22Rv1 (cell line): ENCODE results near the gene IPP.
A peak's percentile ranks its signal among the peaks of the same experiment; 100 is the strongest.
"Not testable (repeated sequence)": the region's sequence is repeated elsewhere in the genome, so short reads cannot be mapped to it uniquely, and the experiment has no call there.

Experiments used
- H3K27ac ChIP-seq: fragments of 450-650 bp; 2 replicates; pipeline ENCODE4 v1.5.1; 2017
- ZFX ChIP-seq: fragments of 450-650 bp; IDR thresholded peaks from 2 replicates; pipeline ENCODE4 v1.6.1; 2017; ENCODE audit warnings: antibody characterized with exemption, borderline replicate concordance
- TF ChIP-seq, protein P1 (sequence below): fragments of 450-650 bp; IDR thresholded peaks from 2 replicates; pipeline ENCODE4 v1.5.1; 2017; ENCODE audit warnings: mild to moderate bottlenecking

IPP gene

DNA sequence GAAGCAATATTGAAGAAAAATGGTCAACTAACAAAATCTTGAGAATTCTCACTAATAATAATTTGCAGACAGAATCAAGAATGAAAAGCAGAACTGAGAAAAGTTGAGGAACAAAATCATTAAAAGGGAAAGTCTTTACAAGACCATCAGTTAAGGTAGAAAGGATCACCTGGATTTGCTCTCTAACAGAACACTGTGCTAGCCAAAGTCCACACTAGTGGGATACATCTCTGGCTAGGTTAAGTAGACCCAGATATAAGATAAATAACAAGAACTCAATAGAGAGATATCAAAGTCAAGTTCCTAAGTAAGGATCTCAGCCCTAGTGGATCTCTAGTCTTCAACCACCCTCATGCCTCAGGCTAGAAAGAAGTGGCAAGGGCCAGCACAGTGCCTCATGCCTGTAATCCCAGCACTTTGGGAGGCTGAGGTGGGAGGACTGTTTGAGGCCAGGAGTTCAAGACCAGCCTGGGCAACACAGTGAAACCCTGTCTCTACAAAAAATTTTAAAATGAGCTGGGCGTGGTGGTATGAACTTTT lies 19.6 kb downstream of the IPP start:
- peak overlapping the region; percentile 40 for H3K27ac ChIP-seq
- TF ChIP-seq, protein P1, sequence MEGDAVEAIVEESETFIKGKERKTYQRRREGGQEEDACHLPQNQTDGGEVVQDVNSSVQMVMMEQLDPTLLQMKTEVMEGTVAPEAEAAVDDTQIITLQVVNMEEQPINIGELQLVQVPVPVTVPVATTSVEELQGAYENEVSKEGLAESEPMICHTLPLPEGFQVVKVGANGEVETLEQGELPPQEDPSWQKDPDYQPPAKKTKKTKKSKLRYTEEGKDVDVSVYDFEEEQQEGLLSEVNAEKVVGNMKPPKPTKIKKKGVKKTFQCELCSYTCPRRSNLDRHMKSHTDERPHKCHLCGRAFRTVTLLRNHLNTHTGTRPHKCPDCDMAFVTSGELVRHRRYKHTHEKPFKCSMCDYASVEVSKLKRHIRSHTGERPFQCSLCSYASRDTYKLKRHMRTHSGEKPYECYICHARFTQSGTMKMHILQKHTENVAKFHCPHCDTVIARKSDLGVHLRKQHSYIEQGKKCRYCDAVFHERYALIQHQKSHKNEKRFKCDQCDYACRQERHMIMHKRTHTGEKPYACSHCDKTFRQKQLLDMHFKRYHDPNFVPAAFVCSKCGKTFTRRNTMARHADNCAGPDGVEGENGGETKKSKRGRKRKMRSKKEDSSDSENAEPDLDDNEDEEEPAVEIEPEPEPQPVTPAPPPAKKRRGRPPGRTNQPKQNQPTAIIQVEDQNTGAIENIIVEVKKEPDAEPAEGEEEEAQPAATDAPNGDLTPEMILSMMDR = no peak

DNA sequence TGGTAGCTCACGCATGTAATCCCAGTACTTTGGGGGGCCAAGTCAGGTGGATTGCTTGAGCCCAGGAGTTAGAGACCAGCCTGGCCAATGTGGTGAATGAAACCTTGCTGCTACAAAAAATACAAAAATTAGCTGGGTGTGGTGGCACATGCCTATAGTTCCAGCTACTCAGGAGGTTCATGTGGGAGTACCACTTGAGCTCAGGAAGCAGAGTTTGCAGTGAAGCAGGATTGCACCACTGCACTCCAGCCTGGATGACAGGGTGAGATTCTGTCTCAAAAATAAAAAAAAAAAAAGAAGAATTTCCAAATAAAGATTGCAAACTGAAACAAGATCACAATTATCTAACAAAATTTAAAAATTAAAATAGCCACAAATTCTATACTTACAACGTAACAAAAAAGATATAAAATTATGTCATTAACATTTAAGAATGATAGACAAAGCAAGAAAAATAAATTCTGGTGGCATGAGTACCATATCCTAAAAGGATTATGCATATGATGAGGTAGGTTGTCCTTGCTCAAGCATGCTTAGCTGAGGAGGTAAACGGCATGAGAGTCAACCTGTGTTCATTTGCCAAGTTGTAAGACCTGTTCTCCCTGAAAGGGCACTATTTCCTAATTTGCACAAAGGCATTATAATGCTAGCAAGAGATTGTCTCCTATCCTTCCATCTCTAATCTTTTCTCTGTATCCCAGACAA lies 20.2 kb downstream of the IPP start:
- no peak for TF ChIP-seq ZFX
- TF ChIP-seq, protein P1 = no peak
- peak overlapping the region; percentile 40 for H3K27ac ChIP-seq

DNA sequence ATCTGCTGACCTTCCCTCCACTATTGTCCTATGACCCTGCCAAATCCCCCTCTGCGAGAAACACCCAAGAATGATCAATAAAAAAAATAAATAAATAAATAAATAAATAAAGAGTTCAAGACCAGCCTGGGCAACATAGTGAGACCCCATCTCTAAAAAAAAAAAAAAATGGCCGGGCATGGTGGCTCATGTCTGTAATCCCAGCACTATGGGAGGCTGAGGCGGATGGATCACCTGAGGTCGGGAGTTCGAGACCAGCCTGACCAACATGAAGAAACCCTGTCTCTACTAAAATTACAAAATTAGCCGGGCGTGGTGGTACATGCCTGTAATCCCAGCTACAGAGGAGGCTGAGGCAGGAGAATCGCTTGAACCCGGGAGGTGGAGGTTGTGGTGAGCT lies 24.4 kb downstream of the IPP start:
- not testable (repeated sequence) for H3K27ac ChIP-seq

DNA sequence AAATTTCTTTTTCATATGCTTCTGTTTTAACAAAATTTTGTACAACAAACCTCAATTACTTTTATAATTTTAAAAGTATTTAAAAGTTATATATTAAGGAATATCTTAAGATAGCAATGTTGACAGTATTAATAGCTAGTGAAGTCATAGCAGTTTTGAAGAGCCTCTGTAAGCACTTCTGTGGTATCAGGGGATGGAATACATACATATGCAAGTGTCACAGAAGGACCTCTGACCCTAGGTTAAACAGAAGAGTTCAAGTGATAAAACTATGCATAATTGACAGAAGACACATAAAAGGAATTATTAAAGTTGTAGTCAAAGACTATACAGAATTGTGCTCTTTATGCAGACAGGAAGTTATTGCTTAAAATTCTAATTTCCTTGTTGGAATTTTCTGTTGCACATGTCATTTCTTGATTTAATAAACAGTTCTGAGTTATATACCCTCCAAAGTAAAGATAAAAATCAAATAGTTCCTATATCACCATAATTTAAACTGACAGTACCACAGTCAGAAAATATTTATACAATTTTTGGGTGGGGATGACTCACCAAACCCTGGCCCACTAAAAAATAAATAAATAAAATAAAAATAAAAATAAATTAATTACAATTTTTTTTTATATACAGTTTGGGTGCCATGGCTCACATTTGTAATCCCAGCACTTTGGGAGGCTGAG lies 27.1 kb downstream of the IPP start:
- H3K27ac ChIP-seq = no peak overlapping the region
- TF ChIP-seq ZFX = no peak
- TF ChIP-seq, protein P1 = no peak

DNA sequence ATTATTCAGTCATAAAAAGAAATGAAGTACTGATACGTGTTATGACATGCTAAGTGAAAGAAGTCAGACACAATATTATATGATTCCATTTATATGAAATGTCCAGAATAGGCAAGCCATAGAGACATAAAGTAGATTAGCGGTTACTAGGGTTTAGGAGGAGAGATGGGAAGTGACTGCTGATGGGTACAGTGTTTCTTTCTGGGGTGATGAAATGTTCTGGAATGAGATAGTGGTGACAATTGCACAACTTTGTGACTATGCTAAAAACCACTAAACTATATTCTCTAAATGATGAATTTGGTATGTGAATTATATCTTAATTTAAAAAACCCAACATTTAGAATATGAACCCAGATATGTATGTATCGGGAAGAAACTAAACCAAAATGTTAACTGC lies 27.6 kb downstream of the IPP start:
- H3K27ac ChIP-seq = no peak overlapping the region
- TF ChIP-seq, protein P1 = no peak
- TF ChIP-seq ZFX = no peak

DNA sequence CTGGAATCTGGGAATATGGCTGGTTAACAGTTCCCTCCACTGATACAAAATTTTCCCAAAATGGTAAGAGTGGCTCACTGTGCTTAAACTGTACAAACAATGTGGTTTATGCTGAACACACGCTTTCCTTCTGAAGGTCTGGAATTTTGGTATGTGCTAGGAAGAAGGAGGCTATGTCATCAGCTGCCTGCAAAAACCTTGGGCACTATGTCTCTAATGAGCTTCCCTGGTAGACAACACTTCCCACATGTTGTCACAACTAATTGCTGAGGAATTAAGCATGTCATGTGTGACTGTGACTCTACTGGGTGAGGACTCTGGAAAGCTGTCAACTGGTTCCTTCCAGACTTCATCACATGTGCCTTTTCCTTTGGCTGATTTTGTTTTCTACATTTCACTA lies 29.2 kb downstream of the IPP start:
- H3K27ac ChIP-seq = no peak overlapping the region
- TF ChIP-seq ZFX = no peak
- TF ChIP-seq, protein P1 = no peak

DNA sequence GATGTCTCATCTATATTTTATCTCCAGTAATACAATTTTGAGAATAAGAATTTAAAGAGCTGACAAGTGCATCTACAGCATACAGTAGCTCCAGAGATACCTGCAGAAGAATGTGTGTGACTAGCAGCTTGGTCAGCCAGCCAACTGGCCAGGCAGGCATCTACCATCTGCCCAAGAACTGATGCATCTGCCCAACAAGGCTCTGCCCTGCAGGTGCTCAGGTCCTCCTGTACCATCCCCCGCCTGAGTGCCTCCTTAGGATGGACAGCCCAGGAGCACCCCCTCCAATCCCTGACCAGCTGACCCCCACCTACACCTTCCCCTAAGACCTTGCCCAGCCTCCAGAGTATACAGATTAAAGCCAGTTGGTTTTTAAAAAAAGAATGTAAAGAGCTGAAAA lies 32.2 kb downstream of the IPP start:
- no peak overlapping the region for H3K27ac ChIP-seq
- TF ChIP-seq, protein P1 = no peak
- TF ChIP-seq ZFX = no peak

DNA sequence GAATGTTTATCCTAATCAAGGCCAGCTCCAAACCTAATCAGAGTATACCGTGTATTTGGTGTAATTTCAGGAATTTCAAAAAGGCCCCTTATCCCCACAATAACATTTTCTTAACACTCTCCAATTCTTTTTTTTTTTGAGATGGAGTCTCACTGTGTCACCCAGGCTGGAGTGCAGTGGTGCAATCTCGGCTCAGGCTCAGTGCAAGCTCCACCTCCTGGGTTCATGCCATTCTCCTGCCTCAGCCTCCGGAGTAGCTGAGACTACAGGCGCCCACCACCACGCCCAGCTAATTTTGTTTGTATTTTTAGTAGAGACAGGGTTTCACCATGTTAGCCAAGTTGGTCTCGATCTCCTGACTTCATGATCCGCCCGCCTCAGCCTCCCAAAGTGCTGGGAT lies 33.1 kb downstream of the IPP start:
- not testable (repeated sequence) for H3K27ac ChIP-seq
